ENCODE measurements around the gene RAP1B. TPM values are rescaled to one million over a fixed set of nuclear protein-coding genes. Genes with fewer than 3 reads are reported as not detected.
A peak's percentile ranks its signal among the peaks of the same experiment; 100 is the strongest.
"Not testable (repeated sequence)": the region's sequence is repeated elsewhere in the genome, so short reads cannot be mapped to it uniquely, and the experiment has no call there.

RAP1B gene
- polyA plus RNA-seq, 1 experiment = 278 TPM

DNA sequence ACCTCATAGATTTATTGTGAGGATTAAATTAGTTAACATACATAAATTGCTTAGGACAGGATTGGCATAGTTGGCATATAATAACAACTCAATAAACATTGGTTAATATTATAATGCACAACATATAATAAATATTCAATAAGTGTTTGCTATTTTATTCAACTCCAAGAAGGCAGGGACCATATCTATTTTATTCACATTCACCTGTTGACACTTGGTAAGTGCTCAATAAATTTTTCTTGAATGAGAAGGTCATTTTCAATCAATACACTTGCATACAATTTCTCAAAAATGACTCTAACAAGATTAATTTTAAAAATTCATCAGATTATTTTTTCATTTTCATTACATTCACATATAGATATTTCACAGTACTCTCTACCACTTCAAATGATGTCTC, 63.7 kb downstream of the RAP1B start:
- Histone ChIP-seq H3K27me3 (ENCODE audit: control insufficient read depth, insufficient read depth, low read length) (no peaks in the 10 kb centered on the region), H3K27ac (ENCODE audit: low read depth, low read length) (no peak overlapping the region), H3K9me3 (ENCODE audit: control insufficient read depth, insufficient read depth, low read length) (no peaks in the 10 kb centered on the region), H3K4me3 (ENCODE audit: low read depth, low read length) (no peak overlapping the region)
- TF ChIP-seq, protein P1, sequence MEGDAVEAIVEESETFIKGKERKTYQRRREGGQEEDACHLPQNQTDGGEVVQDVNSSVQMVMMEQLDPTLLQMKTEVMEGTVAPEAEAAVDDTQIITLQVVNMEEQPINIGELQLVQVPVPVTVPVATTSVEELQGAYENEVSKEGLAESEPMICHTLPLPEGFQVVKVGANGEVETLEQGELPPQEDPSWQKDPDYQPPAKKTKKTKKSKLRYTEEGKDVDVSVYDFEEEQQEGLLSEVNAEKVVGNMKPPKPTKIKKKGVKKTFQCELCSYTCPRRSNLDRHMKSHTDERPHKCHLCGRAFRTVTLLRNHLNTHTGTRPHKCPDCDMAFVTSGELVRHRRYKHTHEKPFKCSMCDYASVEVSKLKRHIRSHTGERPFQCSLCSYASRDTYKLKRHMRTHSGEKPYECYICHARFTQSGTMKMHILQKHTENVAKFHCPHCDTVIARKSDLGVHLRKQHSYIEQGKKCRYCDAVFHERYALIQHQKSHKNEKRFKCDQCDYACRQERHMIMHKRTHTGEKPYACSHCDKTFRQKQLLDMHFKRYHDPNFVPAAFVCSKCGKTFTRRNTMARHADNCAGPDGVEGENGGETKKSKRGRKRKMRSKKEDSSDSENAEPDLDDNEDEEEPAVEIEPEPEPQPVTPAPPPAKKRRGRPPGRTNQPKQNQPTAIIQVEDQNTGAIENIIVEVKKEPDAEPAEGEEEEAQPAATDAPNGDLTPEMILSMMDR (IDR thresholded peaks at IDR 0.05; ENCODE audit: low read depth, low read length) = no peak
- DNase-seq (ENCODE audit: low read depth, low spot score) = no peak
- ChIA-PET POLR2A (no interaction called here), CTCF (no interaction called here)

DNA sequence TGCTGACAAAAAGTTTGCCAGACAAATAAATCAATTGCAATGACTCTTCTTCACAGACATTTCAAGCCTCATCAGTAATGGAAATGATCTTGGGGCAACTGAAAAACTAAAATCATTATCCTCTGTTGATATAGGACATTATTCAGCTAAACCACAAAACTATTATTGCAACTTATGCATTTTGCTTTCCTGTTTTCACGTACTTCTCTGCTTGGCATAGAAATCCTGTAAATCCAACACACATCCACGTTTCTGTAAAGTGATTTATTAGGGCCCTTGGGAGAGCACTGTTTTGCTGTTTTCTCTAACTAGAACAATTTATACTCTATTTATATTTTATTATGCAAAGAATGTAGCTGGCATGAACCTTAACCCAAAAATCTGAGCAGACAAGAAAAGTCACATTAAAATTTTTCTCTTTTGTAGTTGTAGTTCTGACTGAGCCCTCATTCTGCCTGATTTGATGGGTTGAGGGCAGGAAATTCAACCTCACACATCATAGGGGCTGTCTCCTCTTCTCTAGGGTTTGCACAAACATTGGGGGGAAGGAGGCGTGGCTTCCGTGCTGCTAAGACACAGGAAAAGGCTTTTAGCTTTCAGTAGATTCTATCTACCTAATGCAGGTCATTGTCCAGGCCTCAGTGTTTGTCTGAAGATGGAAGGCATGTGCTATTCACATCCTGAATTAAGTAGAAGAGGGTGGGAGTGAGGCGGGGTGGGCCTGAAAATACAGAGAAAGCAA, 64.6 kb downstream of the RAP1B start:
- H3K27ac ChIP-seq (ENCODE audit: low read depth, low read length) = no peak overlapping the region
- TF ChIP-seq, protein P1 (IDR thresholded peaks at IDR 0.05; ENCODE audit: low read depth, low read length) = no peak
- no peaks in the 10 kb centered on the region for H3K9me3 ChIP-seq (ENCODE audit: control insufficient read depth, insufficient read depth, low read length)
- ChIA-PET POLR2A (no interaction called here), CTCF (interaction anchor here (0.6 to 1.1 kb wide), 2 partner anchors 47 to 133 kb away, joined by 4 to 5 read pairs; partner anchors contain the start of gene MDM2)
- no peak for DNase-seq (ENCODE audit: low read depth, low spot score)
- H3K4me3 ChIP-seq (ENCODE audit: low read depth, low read length) = no peak overlapping the region
- H3K27me3 ChIP-seq (ENCODE audit: control insufficient read depth, insufficient read depth, low read length) = no peaks in the 10 kb centered on the region

DNA sequence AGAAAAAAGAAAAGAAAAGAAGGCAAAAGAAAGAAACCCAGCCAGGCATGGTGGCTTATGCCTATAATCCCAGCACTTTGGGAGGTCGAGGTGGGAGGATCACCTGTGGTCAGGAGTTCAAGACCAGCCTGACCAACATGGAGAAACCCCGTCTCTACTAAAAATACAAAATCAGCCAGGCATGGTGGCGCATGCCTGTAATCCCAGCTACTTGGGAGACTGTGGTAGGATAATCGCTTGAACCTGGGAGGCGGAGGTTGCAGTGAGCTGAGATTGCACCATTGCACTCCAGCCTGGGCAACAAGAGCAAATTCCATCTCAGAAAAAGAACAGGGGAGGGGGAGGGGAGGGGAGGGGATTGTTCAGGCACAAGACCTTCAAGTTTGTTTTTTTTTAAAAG, 66.2 kb downstream of the RAP1B start:
- H3K27ac ChIP-seq (ENCODE audit: low read depth, low read length); DNase-seq (ENCODE audit: low read depth, low spot score); H3K27me3 ChIP-seq (ENCODE audit: control insufficient read depth, insufficient read depth, low read length); H3K4me3 ChIP-seq (ENCODE audit: low read depth, low read length); H3K9me3 ChIP-seq (ENCODE audit: control insufficient read depth, insufficient read depth, low read length); CTCF ChIA-PET: not testable (repeated sequence)
- POLR2A ChIA-PET = interaction anchor here (0.7 kb wide), 1 partner anchor 131 kb away, joined by 3 read pairs; no protein-coding TSS in a partner anchor

DNA sequence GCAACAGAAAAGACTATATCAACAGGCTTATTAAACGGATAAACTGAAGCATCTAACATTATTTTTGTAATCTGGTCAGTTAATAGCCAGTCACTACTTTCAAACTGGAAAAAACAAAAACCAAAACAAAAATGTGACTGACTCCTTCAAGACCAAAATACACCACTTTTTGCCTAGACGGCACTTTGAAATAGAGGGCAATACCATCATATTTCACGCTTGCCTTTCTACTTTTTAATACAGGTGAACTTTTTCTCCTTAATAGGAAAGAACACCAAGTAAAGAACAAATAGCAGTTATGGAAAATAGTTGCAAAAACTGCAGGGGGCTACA, 75.5 kb downstream of the RAP1B start:
- ChIA-PET CTCF (no interaction called here), POLR2A (no interaction called here)
- no peaks in the 10 kb centered on the region for H3K9me3 ChIP-seq (ENCODE audit: control insufficient read depth, insufficient read depth, low read length)
- peak overlapping the region; percentile 92 for H3K27ac ChIP-seq (ENCODE audit: low read depth, low read length)
- DNase-seq (ENCODE audit: low read depth, low spot score) = no peak
- H3K27me3 ChIP-seq (ENCODE audit: control insufficient read depth, insufficient read depth, low read length) = no peaks in the 10 kb centered on the region
- TF ChIP-seq, protein P1 (IDR thresholded peaks at IDR 0.05; ENCODE audit: low read depth, low read length) = no peak
- H3K4me3 ChIP-seq (ENCODE audit: low read depth, low read length) = peak overlapping the region; percentile 97

DNA sequence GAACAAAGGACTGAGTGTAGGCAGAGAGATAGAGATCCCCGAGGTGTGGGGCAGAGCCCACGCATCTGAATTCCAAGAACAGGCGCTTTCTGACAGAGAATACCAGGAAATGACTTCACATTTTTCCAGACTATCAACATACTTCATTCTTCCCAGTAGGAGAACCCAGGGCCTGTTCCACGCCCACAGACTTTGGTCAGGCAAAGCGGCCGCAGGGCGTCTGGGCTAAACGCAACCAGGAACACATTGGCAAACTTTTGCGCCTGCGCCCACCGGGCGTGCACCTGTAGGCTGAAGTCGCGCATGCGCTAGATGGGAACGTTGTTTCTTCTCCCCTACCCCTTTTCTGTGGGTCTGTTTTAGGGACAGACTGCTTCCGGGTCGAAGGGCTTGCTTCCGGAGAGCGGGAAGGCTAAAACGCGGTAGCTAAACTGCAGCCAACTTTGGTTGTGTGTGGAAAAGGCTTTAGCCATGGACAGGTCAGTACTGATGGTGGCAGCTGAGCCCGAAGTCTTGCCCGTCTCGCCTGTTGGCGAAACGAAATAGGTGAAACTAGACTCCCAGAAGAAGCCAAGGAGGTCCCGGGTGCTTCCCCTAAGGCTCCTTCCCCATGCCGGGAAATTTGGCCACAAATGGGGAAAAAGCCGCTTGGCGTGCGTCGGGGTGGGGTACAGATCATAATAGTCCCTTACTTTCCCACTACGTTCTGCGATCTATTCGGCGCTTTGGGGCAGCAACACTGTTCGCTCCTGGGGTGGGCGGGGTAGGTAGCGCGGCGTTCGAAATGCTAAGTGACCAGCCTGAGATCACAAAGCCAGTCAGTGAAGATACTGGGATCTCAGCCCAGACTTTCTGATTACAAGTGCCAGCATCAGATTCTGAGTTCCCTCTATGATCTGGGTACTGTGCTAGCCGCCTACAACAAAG, 76.2 kb downstream of the RAP1B start, which contains the start of gene NUP107:
NUP107 (plus strand) TSS at position 384 of the 927 bp plus-strand sequence; CDS start at position 472, 88 bp downstream.
- ChIA-PET CTCF (interaction anchor here (0.9 to 2.2 kb wide), 3 partner anchors 327 to 464 kb away, joined by 4 to 8 read pairs (median 6); no protein-coding TSS in a partner anchor), POLR2A (no interaction called here)
- Histone ChIP-seq H3K9me3 (ENCODE audit: control insufficient read depth, insufficient read depth, low read length) (no peaks in the 10 kb centered on the region), H3K27ac (ENCODE audit: low read depth, low read length) (peak within 1 kb of the TSS; percentile 92), H3K4me3 (ENCODE audit: low read depth, low read length) (peak within 1 kb of the TSS; percentile 97), H3K27me3 (ENCODE audit: control insufficient read depth, insufficient read depth, low read length) (no peaks in the 10 kb centered on the region)
- TF ChIP-seq, protein P1 (IDR thresholded peaks at IDR 0.05; ENCODE audit: low read depth, low read length) = peak; percentile 38
- DNase-seq (ENCODE audit: low read depth, low spot score) = peak; percentile 99

Measured in AG04450 (cell line).